ENCODE results near the gene RPRD1A.
A peak's percentile ranks its signal among the peaks of the same experiment; 100 is the strongest.
"Not testable (repeated sequence)": the region's sequence is repeated elsewhere in the genome, so short reads cannot be mapped to it uniquely, and the experiment has no call there.

The RPRD1A gene

GRCh38 chr18:36077764-36078163 lies 10.4 kb upstream of the RPRD1A start:
- not testable (repeated sequence) for DNase-seq

GRCh38 chr18:36075862-36076587 lies 8.7 kb upstream of the RPRD1A start:
- no peak for DNase-seq

- DNase-seq = no peak
Measured at GRCh38 chr18:36074435-36074834, 7.1 kb upstream of the RPRD1A start.

- no peak for DNase-seq
Measured at GRCh38 chr18:36073676-36074075, 6.3 kb upstream of the RPRD1A start.

GRCh38 chr18:36072406-36072805 lies 5.0 kb upstream of the RPRD1A start:
- DNase-seq = not testable (repeated sequence)

GRCh38 chr18:36066686-36067054 lies 689 bp downstream of the RPRD1A start:
- DNase-seq = peak in 1 of 2 donors; percentile 3

GRCh38 chr18:36066001-36066400 lies 1.4 kb downstream of the RPRD1A start:
- no peak for DNase-seq

GRCh38 chr18:36064809-36065079 lies 2.6 kb downstream of the RPRD1A start:
- DNase-seq = not testable (repeated sequence)

GRCh38 chr18:36064027-36064808 lies 3.1 kb downstream of the RPRD1A start:
- DNase-seq = no peak

- DNase-seq = no peak
Measured at GRCh38 chr18:36058674-36059073, 8.7 kb downstream of the RPRD1A start.

GRCh38 chr18:36051760-36052159 lies 15.6 kb downstream of the RPRD1A start:
- DNase-seq = no peak

- no peak for DNase-seq
Measured at GRCh38 chr18:36050479-36050878, 16.9 kb downstream of the RPRD1A start.

- DNase-seq = no peak
Measured at GRCh38 chr18:36047521-36047920, 19.8 kb downstream of the RPRD1A start.

- DNase-seq = no peak
Measured at GRCh38 chr18:36046898-36047297, 20.5 kb downstream of the RPRD1A start.

- no peak for DNase-seq
Measured at GRCh38 chr18:36045241-36045991, 21.9 kb downstream of the RPRD1A start.

- DNase-seq = no peak
Measured at GRCh38 chr18:36043153-36043552, 24.2 kb downstream of the RPRD1A start.

GRCh38 chr18:36041146-36041545 lies 26.2 kb downstream of the RPRD1A start:
- DNase-seq = no peak

- no peak for DNase-seq
Measured at GRCh38 chr18:36038102-36038663, 29.2 kb downstream of the RPRD1A start.

- DNase-seq = no peak
Measured at GRCh38 chr18:36035253-36035652, 32.1 kb downstream of the RPRD1A start.

- no peak for DNase-seq
Measured at GRCh38 chr18:36034299-36034895, 33.0 kb downstream of the RPRD1A start.

- DNase-seq = no peak
Measured at GRCh38 chr18:36031903-36032302, 35.5 kb downstream of the RPRD1A start.

- no peak for DNase-seq
Measured at GRCh38 chr18:36031407-36031806, 36.0 kb downstream of the RPRD1A start.

- no peak for DNase-seq
Measured at GRCh38 chr18:36028859-36029258, 38.5 kb downstream of the RPRD1A start.

Data from CD4-positive, alpha-beta T cell treated with Interleukin-4 for 1 hour (primary cell).